G401 (cell line): ENCODE results near the gene PTAR1. TPM values are rescaled to one million over a fixed set of nuclear protein-coding genes. Genes with fewer than 3 reads are reported as not detected.
"Not testable (repeated sequence)": the region's sequence is repeated elsewhere in the genome, so short reads cannot be mapped to it uniquely, and the experiment has no call there.

Source experiments
- DNase-seq: peaks from one replicate; pipeline ENCODE4 v3.0.0-alpha.2; 2015; ENCODE audit warnings: low spot score
- in situ Hi-C: cut with HindIII; loops from 2 replicates; pipeline ENCODE4 v1.10.0; 2016; ENCODE audit warnings: low sequenced_read_pairs, mixed read lengths
- total RNA-seq: library from RNA; depleted of rRNA; stranded (reverse); fragments of >200 nt; shearing (Covaris generic); gene quantifications from 2 replicates; pipeline ENCODE4 v1.2.3, GENCODE V29; 2014; rRNA removed

Gene PTAR1, protein sequence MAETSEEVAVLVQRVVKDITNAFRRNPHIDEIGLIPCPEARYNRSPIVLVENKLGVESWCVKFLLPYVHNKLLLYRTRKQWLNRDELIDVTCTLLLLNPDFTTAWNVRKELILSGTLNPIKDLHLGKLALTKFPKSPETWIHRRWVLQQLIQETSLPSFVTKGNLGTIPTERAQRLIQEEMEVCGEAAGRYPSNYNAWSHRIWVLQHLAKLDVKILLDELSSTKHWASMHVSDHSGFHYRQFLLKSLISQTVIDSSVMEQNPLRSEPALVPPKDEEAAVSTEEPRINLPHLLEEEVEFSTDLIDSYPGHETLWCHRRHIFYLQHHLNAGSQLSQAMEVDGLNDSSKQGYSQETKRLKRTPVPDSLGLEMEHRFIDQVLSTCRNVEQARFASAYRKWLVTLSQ
- 17.9 and 33.7 TPM in 2 replicates for total RNA-seq

DNA sequence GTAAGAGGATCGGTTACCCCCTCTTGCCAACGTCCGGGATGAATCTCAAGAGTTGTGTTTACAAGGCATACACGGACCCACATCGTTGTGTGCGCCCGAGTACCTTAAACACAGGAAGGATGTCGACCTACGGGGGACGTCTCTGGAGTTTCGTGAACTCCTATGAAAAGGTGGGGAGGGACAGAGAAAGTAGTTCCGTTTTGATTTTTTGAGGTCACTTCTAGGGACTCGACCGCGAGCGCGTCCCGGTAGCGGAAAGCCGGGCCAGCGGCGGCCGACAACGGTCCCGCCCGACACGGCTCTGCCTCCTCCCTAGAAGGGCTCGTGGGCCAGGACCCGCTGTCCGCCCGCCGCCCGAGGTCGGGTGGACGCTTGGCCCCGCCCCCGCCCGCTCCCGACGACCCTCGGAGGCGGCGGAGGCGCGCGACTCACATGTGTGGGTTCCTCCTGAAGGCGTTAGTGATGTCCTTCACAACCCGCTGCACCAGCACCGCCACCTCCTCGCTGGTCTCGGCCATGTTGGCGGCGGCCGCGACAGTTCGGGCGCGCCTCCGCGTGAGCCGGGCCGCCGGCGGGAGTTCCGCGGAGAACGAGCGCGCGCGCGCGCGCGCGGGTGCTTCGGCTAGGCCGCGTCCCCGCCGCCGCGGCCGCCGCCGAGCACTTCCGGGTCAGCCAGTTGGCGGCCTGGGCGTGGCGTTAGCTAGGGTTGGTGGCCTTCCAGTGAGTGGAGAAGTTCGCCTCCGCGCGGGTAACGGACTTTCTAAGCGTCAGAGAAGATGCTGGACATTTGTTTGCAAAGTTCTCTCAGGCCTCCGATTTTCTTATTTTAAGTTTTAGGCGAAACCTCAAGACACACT is at the start of gene PTAR1:
Gene PTAR1 (minus strand): TSS at position 591 of the 857 bp plus-strand sequence. CDS start 73 bp downstream, at position 518.
- in situ Hi-C loops: no loop called here
- peak; percentile 85 for DNase-seq

DNA sequence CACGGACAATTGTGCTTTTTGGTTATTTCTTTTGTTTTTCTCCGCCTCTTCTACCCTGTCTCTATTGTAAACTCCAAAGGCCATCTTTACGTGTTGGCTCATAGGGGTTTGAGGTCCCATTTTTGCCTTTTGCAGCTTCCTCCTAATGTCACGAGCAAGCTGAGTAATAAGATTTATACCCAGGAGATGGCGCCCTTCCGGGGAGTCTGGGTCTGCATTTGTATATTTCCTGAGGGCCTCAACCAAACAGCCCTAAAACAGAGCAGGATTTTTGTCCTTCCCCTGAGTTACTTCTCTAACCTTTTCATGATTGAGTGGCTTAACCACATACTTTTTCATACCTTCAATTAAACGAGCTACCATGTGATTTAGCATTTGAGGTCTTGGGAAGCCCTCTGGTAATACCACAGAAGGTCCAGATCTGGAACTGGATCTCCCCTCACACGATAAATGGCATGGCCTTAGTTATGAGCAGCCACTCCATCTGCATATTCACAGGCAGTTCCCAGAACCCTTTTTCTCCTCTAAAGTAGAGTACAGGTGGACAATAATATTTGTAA is 49.6 kb upstream of the PTAR1 start:
- in situ Hi-C loops: no loop called here
- DNase-seq: no peak

DNA sequence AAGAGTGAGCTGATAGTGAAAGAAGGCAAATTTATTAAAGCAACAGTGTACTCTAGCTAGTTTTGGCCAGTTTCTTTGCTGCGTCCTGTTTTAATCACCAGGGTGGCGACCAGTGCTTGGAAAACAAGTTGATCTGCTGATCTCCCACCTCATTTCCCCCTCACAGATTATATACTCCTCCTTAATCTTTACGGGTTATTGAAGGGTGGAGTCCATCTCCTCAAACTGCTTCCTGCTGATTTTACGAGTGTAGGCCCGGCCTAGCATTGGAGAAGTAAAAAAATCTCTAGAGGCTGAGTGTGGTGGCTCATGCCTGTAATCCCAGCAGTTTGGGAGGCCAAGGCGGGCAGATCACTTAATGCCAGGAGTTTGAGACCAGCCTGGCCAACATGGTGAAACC is 46.8 kb upstream of the PTAR1 start:
- in situ Hi-C loops: no loop called here
- DNase-seq: no peak

DNA sequence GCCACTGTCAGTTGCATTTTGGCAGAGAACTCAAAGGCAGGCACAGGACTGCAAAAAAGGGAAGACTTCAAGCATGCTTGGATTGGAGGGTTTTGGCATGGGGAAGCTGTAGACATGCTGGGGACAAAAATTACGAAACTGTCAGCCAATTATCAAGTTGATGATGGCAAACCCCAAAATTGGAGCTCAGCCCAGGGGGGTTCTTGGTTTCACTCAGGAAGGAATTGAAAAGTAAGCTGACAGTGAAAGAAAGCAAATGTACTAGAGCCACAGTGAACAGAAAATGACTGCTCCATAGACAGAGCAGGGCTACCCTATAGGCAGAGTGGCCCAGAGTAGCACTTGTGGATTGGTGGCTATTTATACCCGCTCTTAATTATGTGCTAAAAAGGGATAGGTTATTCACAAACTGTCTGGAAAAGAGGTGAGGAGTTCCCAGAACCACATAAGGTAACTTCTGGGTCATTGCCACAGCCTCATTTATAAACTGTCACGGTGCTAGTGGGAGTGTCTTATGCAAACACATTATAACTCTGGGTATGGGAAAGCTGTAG is 46.2 kb upstream of the PTAR1 start:
- in situ Hi-C loops: no loop called here
- no peak for DNase-seq

DNA sequence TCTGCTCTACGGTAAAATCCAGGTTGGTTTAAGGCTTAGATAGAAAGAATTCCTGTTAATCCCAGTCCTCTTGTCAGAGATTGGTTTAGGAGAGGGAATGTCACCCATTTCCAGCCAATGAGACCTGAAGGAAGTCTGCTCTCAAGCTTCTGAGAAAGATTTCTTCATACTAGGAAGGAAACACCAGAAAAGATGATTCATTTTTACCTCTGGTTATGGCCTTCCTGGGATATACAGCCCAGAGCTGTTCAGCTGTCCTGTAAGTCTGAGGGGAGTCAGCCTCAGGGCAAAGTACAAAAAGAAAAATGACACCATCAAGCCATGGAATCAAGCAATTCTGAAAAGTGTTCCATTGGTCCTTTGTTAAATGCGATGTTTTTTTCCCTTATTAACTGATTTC is 42.2 kb upstream of the PTAR1 start:
- in situ Hi-C loops: no loop called here
- DNase-seq: no peak

DNA sequence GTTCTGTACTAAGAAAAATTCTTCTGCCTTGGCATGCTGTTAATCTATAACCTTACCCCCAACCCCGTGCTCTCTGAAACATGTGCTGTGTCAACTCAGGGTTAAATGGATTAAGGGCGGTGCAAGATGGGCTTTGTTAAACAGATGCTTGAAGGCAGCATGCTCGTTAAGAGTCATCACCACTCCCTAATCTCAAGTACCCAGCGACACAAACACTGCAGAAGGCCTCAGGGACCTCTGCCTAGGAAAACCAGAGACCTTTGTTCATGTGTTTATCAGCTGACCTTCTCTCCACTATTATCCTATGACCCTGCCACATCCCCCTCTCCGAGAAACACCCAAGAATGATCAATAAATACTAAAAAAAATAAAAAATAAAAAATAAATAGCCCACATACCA is 40.2 kb upstream of the PTAR1 start:
- in situ Hi-C loops, DNase-seq: not testable (repeated sequence)

DNA sequence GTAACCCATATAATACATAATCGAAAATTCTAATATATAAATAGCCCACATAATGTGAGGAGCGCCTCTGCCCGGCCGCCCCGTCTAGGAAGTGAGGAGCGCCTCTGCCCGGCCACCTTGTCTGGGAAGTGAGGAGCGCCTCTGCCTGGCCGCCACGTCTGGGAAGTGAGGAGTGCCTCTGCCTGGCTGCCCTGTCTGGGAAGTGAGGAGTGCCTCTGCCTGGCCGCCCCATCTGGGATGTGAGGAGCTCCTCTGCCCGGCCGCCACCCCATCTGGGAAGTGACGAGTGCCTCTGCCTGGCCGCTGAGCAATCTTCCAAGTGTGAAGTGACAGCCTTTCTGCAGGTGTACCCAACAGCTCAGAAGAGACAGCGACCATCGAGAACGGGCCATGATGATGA is 39.7 kb upstream of the PTAR1 start:
- DNase-seq, in situ Hi-C loops: not testable (repeated sequence)

DNA sequence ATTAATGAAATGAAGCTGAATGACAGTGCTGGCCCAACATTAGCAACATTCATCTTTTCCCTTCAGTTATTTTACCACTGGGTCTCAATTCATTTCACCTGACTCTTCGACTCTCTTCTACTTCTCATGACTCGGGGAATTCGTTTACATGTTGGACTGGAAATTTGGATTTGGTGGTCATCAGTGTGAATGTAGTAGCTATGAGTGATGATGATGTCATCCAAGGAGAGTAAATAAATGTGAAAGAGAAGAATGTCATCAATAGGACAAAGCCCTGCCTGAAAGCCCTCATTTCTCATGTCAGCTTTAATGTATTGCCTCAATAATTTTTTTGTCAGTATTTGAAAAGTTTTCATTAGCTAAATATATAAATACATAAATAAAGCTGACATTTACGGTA is 38.9 kb upstream of the PTAR1 start:
- DNase-seq: no peak

DNA sequence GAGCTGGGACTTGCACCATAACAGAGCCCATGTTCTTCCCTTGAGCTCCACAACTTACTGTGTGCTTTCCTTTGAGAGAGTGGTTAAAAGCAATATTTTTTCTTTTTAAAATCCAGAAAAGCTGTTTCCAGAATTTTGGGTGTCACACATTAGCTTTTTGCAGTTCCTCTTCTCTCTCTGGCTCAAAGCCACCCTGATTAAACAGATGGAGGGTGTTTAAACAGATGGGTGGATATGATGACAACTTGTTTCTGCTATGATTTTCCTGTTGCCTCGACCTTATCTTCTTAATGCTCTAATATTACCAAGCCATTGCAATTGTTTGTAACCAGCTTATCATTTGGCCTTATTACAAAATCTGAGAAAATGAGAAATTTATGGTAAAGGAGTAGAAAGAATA is 37.9 kb upstream of the PTAR1 start:
- in situ Hi-C loops: no loop called here
- peak; percentile 81 for DNase-seq

More for the DNA sequence above, 38.9 kb upstream of the PTAR1 start:
- in situ Hi-C loops: no loop called here

DNA sequence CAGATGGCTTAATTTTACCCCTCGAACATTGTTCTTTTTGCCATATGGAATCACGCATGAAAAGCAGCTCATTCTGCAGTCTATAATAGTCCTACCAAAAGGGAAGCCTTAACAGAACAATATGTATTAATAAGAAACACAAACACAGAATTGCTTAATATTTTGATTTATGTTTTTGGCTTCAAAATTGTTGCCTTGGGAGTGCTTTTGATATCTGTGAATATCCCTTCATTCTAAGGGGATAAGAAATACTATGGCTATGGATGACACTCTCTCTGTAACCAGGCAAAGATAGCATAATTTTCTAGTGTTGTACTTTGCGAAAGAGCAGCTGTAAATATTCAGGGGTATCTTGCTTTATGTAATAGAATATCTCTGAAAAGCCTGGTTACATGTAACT is 34.5 kb upstream of the PTAR1 start:
- in situ Hi-C loops: no loop called here
- no peak for DNase-seq

DNA sequence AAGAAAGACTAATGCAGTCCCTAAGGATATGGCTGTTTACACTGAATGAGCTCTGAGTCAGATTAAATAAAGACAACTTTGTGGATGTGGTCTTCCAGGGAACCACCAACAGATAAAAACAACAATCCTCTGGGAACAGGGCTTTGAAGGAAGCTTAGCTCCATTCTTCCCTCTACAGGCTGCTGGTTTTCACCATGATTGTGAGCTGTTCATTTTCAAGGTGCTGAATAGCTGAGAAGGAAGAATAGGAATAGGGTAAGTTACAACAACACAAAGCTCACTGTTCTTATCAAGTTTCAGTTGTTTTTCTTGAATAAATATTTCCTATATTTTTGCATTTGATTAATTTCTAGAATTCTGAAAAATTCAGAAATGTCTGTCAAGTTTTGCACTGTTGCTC is 25.9 kb upstream of the PTAR1 start:
- in situ Hi-C loops: no loop called here
- DNase-seq: peak; percentile 1

DNA sequence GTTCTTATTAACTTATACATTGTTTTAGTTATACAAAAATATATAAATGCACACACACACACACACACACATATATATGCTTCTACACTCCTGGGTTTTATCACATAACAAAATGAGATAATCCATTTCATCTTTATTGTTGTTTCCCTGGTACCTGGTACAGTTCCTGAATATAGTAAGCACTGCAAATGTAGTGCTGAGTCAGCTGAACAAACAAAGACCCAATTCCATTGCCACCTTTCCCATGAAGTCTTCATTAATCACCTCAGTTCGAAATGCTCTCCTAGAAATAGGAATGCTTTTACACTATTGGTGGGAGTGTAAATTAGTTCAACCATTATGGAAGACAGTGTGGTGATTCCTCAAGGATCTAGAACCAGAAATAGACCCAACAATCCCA is 13.4 kb upstream of the PTAR1 start:
- DNase-seq: no peak
- in situ Hi-C loops: no loop called here

DNA sequence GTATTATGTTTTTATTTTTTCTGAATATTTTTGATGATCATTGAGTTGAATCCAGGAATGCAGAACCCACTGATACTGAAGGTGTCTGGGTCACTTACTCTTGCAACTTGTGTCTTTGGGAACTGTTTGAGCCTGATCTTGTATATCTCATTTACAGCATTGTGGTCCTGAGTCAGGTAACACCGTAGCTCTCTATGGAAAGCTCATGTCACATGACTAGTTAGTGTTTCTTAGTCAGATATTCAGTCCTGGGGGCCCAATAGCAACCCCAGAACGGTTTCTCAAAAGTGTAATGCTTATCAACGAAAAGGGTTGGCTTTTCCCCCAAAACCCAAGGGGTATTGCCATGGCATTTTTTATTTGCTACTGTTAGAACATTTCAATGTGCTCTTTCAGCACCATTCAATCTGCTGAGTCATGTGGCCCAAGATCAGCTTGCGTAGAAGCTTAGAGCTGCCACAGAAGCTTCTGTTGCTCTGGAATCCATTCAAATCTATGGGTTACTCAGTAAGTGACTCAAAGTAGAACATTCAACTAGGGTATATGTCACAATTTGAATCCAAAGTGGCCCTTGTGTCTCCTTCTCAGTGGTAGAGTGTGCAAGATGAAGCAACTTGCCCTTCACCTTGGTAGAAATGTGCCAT is 12.1 kb upstream of the PTAR1 start:
- DNase-seq: no peak
- in situ Hi-C loops: no loop called here

DNA sequence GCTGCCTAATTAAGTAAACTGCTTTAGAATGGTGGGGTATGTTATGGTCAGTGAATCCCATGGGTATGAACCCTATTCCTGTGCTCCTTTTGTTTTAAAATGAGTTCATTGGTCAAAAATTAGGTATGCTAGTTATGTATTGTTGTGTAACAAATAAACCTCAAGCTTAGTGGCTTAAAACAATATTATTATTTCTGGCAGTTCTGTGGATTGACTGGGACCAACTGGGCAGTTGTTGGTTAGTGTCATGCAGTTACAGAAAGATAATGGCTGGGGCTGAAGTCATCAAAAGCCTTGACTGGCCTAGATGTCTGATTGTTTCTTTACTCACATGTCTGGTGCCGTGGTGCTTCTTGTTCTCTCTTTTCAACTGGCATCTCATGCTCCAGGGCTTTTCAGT is 8.9 kb upstream of the PTAR1 start:
- in situ Hi-C loops: no loop called here
- no peak for DNase-seq

DNA sequence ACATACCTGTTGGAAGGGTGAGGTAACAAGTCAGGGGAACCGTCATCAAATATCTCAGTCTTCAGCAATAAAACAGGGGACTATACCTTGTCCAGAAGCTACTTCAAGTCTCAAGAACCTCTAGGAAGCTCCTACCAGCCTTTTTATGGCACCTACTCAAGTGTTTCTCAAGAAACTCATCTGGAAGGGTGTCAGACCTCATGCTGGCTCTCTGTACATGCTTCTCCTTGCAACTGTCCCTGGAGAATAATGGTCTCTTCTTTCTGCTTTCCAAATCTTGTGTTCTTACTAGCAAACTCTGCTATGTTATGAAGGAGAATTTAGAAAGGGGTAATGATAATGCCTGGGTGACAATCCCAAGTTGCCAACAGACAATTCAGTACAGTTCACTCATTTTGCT is 8.3 kb upstream of the PTAR1 start:
- in situ Hi-C loops: no loop called here
- DNase-seq: no peak

DNA sequence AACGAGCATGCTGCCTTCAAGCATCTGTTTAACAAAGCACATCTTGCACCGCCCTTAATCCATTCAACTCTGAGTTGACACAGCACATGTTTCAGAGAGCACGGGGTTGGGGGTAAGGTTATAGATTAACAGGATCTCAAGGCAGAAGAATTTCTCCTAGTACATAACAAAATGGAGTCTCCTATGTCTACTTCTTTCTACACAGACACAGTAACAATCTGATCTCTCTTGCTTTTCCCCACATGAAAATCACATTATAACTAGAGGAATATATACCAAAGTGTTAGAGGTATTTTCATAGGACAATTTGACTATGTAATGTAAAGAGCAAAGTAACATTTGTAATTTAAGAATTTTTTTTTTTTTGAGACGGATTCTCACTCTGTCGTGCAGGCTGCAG is 4.1 kb upstream of the PTAR1 start:
- in situ Hi-C loops, DNase-seq: not testable (repeated sequence)

DNA sequence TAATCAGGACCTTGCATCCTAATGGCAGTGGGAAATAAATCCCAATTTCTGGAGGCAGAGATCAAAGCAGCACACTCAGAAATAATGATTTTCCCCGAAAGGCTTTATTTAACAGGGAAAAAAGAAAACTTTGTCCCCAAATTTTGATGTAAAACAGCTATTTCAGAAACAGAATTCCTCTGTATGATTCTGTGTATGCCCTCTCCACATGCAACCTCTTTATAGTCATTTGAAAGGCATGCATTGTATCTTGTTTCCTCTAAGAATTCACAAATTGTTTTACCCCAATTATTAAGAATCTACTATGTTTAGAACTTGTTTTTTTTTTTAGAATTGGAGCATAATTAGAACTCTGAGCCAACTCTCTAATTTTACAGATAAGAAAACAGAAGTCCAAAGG is 2.7 kb upstream of the PTAR1 start:
- in situ Hi-C loops: no loop called here
- DNase-seq: no peak

DNA sequence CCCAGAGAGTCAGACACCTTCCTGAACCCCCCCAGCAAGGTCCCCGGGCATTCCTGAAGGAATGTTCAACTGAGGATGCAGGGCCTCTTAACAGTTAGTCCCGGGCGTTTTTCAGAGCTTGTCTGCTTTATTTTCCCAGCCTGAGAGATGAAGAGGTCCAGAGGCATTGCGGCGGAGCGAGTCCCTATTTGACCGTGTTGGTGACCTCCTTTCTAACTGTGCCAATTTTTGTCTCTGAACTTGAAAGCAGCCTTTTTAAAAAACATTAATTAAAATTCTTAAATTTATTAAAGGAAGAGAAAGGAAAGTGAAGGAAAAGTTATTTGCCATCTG is 433 bp upstream of the PTAR1 start:
- in situ Hi-C loops: no loop called here
- DNase-seq: no peak

DNA sequence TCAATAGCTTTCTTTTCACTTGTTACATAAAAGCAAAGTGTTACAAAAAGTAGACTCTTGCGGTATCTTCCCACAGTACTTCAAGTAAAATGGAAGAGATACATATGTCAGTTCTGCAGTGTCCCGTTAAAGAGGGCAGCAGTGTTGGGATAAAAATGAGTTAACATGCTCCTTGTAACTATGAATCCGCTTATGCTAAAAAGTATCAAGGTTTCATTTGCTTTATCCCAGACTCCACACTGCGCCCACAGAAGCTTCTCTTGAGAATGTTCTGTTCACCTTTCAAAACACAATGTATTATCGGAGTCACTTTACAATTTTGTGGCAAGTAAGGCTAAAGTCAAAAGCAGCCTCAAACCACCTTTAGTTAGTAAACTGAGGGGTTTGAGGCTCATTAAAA is 790 bp downstream of the PTAR1 start:
- in situ Hi-C loops: no loop called here
- DNase-seq: peak; percentile 66
